Smooth muscle cell (in vitro differentiated cells): ENCODE measurements around the gene SHISA3. TPM values are rescaled to one million over a fixed set of nuclear protein-coding genes. Genes with fewer than 3 reads are reported as not detected.

ENCODE experiments used
- DNase-seq: peaks from one replicate; lab custom pipeline; 2025; ENCODE audit not compliant: unreplicated experiment; lab: John Stamatoyannopoulos, UW
- H2AFZ ChIP-seq: fragments of 200-600 bp; sonication (generic); 2 replicates; pipeline ENCODE4 v1.6.0; 2016; ENCODE audit warnings: antibody characterized with exemption, low read depth, mild to moderate bottlenecking
- H3F3A ChIP-seq: fragments of 200-600 bp; sonication (generic); 2 replicates; pipeline ENCODE4 v1.6.0; 2017; ENCODE audit warnings: antibody characterized with exemption, low read depth
- H3K27ac ChIP-seq: fragments of 200-600 bp; sonication (generic); 2 replicates; pipeline ENCODE4 v1.5.1; 2016; ENCODE audit warnings: low read depth, mild to moderate bottlenecking
- H3K27me3 ChIP-seq: fragments of 200-600 bp; sonication (generic); 2 replicates; pipeline ENCODE4 v1.6.1; 2016; ENCODE audit warnings: low read depth, mild to moderate bottlenecking
- H3K36me3 ChIP-seq: fragments of 200-600 bp; sonication (generic); 2 replicates; pipeline ENCODE4 v1.5.1; 2016; ENCODE audit warnings: low read depth
- H3K4me1 ChIP-seq: fragments of 200-600 bp; sonication (generic); 2 replicates; pipeline ENCODE4 v1.5.1; 2016; ENCODE audit warnings: low read depth
- H3K4me2 ChIP-seq: fragments of 200-600 bp; sonication (generic); 2 replicates; pipeline ENCODE4 v1.6.0; 2016; ENCODE audit warnings: mild to moderate bottlenecking
- H3K4me3 ChIP-seq: fragments of 200-600 bp; sonication (generic); 2 replicates; pipeline ENCODE4 v1.5.1; 2016; ENCODE audit warnings: mild to moderate bottlenecking
- H3K79me2 ChIP-seq: fragments of 200-600 bp; sonication (generic); 2 replicates; pipeline ENCODE4 v1.6.0; 2016; ENCODE audit warnings: low read depth, mild to moderate bottlenecking
- H3K9ac ChIP-seq: fragments of 200-600 bp; sonication (generic); 2 replicates; pipeline ENCODE4 v1.6.0; 2016; ENCODE audit warnings: low read depth
- H3K9me3 ChIP-seq: fragments of 200-600 bp; sonication (generic); replicated peaks from 2 replicates; pipeline ENCODE4 v1.5.1; 2016; ENCODE audit warnings: low read depth
- H4K20me1 ChIP-seq: fragments of 200-600 bp; sonication (generic); 2 replicates; pipeline ENCODE4 v1.6.0; 2016; ENCODE audit warnings: low read depth
- WGBS: methylation state at CpG from one replicate; pipeline ENCODE4 v1.1.7; 2016; ENCODE audit warnings: low lambda C conversion rate; 5-methylcytosine and 5-hydroxymethylcytosine counted together
- polyA plus RNA-seq: library from polyadenylated mRNA; unstranded; fragments of >200 nt; fragmentation: Nextera tagmentation; extraction: Ambion mirVana; gene quantifications from 2 replicates; pipeline ENCODE4 v1.2.1, GENCODE V29; 2016
- total RNA-seq: library from RNA; depleted of rRNA; stranded (reverse); fragments of >200 nt; gene quantifications from 2 replicates; pipeline ENCODE4 v1.2.3, GENCODE V29; 2014
- TF ChIP-seq, protein P1 (sequence below): fragments of 200-600 bp; sonication (generic); IDR thresholded peaks from 2 replicates; pipeline ENCODE4 v1.5.1; 2017; ENCODE audit warnings: borderline replicate concordance, mild to moderate bottlenecking, antibody characterized with exemption; ENCODE audit not compliant: insufficient read depth, poor library complexity, severe bottlenecking

Gene SHISA3
- not detected in 2 replicates for total RNA-seq
- polyA plus RNA-seq = not detected in 2 replicates

DNA sequence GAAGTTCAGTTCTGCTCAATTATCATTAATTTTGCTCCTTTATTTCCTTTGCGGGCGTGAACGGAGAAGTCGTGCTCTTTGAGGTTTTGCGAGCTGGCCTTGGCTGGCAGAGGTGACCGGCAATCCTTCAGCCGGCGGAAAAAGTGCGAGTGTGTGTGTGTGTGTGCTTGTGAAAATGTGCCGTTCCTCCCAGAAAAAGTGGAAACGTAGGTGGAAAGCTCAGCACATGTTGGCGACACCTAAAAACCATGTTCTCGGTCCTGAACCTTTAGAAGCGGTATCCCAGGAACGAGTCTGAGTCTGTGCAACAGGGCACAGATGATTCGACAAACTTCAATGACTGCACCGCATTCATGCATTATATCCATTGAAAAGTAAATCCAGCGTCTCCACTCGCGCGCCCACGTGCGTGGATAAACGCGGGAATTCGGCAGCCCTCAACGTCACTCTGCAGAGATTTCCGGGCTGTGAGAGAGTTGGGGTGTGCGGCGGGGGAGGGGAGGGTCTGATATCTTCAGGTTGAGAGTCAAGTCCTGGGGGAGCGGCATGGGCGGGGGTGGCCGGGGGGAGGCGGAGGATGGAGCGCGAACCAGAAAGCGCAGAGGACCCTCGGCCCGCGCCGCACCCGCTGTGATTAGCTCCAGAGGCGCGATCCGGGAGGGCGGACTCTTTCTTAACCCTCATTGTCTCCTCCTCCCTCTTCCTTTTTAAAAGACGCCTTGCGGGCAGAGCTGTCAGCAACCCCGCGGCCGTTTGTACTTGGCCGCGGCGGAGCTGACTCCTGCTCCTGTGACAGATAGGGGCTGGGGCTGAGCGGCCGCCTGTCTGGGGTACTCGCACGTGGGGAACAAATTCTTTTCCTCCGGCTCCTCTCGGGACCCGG is at the start of gene SHISA3:
Gene SHISA3 (plus strand): TSS at position 737 of the 883 bp plus-strand sequence. CDS start 569 bp downstream, outside the sequence.
- no peaks in the 10 kb centered on the region for H4K20me1 ChIP-seq
- no peaks in the 10 kb centered on the region for H3K36me3 ChIP-seq
- H3F3A ChIP-seq = no peaks in the 10 kb centered on the region
- H3K4me2 ChIP-seq = peak within 1 kb of the TSS; percentile 90
- peaks cover 24% of the 10 kb centered on the region for H3K4me1 ChIP-seq
- H3K79me2 ChIP-seq = no peaks in the 10 kb centered on the region
- TF ChIP-seq, protein P1, sequence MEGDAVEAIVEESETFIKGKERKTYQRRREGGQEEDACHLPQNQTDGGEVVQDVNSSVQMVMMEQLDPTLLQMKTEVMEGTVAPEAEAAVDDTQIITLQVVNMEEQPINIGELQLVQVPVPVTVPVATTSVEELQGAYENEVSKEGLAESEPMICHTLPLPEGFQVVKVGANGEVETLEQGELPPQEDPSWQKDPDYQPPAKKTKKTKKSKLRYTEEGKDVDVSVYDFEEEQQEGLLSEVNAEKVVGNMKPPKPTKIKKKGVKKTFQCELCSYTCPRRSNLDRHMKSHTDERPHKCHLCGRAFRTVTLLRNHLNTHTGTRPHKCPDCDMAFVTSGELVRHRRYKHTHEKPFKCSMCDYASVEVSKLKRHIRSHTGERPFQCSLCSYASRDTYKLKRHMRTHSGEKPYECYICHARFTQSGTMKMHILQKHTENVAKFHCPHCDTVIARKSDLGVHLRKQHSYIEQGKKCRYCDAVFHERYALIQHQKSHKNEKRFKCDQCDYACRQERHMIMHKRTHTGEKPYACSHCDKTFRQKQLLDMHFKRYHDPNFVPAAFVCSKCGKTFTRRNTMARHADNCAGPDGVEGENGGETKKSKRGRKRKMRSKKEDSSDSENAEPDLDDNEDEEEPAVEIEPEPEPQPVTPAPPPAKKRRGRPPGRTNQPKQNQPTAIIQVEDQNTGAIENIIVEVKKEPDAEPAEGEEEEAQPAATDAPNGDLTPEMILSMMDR = no peak
- H2AFZ ChIP-seq = peak within 1 kb of the TSS; percentile 27
- peaks cover 80% of the 10 kb centered on the region for H3K27me3 ChIP-seq
- H3K4me3 ChIP-seq = peak within 1 kb of the TSS; percentile 51
- no peaks in the 10 kb centered on the region for H3K9me3 ChIP-seq
- H3K9ac ChIP-seq = no peak within 1 kb of the TSS
- no peak within 1 kb of the TSS for H3K27ac ChIP-seq
- no peak for DNase-seq
- WGBS = 1% methylated on average over 60 of the region's 61 CpGs

- WGBS = 94% methylated on average over 2 of the region's 2 CpGs
- H3K36me3 ChIP-seq = no peaks in the 10 kb centered on the region
- TF ChIP-seq, protein P1 = no peak
- H3K4me1 ChIP-seq = peaks cover 3% of the 10 kb centered on the region
- H3F3A ChIP-seq = no peaks in the 10 kb centered on the region
- H2AFZ ChIP-seq = no peak overlapping the region
- H4K20me1 ChIP-seq = no peaks in the 10 kb centered on the region
- H3K4me3 ChIP-seq = no peak overlapping the region
- H3K9ac ChIP-seq = no peak overlapping the region
- DNase-seq = no peak
- H3K9me3 ChIP-seq = no peaks in the 10 kb centered on the region
- no peaks in the 10 kb centered on the region for H3K27me3 ChIP-seq
- H3K27ac ChIP-seq = no peak overlapping the region
- no peak overlapping the region for H3K4me2 ChIP-seq
- H3K79me2 ChIP-seq = no peaks in the 10 kb centered on the region
These were observed 49.0 kb upstream of the SHISA3 start for GRCh38 chr4:42348247-42348646.

DNA sequence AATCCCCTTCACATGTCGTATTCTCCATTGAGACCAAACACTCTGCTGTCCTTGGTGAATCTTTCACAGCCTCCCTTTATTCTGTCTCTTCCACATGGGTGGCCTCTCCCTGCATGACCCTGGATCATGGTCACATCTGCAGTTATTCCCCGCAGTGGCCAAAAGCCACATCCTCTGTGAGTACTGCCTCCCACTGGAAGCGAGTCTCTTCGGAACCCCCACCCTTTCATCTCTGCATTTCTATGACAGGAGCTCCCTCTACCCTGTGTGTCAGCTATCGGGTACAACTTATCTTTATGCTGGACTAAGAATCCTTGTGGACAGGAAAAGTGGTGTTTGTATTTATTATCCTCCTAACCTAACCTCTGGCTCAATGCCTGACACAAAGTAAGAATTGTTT is 48.6 kb upstream of the SHISA3 start:
- H3K9ac ChIP-seq = no peak overlapping the region
- no peaks in the 10 kb centered on the region for H3K36me3 ChIP-seq
- no peaks in the 10 kb centered on the region for H3K9me3 ChIP-seq
- H3K27me3 ChIP-seq = no peaks in the 10 kb centered on the region
- 87% methylated on average over 5 of the region's 5 CpGs for WGBS
- TF ChIP-seq, protein P1 = no peak
- no peak overlapping the region for H3K4me3 ChIP-seq
- H4K20me1 ChIP-seq = no peaks in the 10 kb centered on the region
- no peaks in the 10 kb centered on the region for H3K79me2 ChIP-seq
- no peaks in the 10 kb centered on the region for H3F3A ChIP-seq
- DNase-seq = no peak
- H2AFZ ChIP-seq = no peak overlapping the region
- no peak overlapping the region for H3K27ac ChIP-seq
- H3K4me2 ChIP-seq = no peak overlapping the region
- peaks cover 3% of the 10 kb centered on the region for H3K4me1 ChIP-seq
